GM11168 (cell line): ENCODE results near the gene CTU2.

Source experiments
- in situ Hi-C: fragments of 300-500 bp; cut with MboI; formaldehyde crosslinking; loops from one replicate; pipeline ENCODE4 v1.12.0; 2022; ENCODE audit warnings: low sequenced_read_pairs; ENCODE audit not compliant: unreplicated experiment

The CTU2 gene

DNA sequence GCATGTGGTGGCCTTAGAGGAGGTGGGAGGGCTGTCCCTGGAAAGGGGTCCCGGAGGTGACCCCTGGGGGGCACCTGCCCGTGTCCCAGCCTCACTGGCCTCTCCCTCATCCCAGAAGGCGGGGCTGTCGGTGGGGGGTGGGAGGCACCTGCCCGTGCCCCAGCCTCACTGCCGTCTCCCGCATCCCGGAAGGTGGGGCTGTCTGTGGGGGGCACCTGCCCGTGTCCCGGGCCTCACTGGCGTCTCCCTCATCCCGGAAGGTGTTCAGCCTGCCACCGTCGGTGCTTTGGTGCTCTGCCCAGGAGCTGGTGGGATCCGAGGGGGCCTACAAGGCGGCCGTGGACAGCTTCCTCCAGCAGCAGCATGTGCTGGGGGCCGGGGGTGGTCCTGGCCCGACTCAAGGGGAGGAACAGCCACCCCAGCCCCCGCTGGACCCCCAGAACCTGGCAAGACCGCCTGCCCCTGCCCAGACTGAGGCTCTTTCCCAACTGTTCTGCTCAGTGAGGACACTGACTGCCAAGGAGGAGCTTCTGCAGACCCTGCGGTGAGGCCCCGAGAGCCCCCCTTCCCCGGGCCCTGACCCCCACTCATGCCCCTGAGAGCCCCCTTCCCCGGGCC, 6.2 kb downstream of the CTU2 start:
- in situ Hi-C loops: no loop called here

DNA sequence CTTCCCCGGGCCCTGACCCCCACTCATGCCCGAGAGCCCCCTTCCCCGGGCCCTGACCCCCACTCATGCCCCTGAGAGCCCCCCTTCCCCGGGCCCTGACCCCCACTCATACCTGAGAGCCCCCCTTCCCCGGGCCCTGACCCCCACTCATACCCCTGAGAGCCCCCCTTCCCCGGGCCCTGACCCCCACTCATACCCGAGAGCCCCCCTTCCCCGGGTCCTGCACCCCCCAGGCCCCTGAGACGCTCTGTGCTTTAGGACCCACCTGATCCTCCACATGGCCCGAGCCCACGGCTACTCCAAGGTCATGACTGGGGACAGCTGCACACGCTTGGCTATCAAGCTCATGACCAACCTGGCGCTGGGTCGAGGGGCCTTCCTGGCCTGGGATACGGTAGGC, 6.8 kb downstream of the CTU2 start:
- in situ Hi-C loops: no loop called here

GRCh38 chr16:88713568-88714419, 7.5 kb downstream of the CTU2 start:
- in situ Hi-C loops: no loop called here

DNA sequence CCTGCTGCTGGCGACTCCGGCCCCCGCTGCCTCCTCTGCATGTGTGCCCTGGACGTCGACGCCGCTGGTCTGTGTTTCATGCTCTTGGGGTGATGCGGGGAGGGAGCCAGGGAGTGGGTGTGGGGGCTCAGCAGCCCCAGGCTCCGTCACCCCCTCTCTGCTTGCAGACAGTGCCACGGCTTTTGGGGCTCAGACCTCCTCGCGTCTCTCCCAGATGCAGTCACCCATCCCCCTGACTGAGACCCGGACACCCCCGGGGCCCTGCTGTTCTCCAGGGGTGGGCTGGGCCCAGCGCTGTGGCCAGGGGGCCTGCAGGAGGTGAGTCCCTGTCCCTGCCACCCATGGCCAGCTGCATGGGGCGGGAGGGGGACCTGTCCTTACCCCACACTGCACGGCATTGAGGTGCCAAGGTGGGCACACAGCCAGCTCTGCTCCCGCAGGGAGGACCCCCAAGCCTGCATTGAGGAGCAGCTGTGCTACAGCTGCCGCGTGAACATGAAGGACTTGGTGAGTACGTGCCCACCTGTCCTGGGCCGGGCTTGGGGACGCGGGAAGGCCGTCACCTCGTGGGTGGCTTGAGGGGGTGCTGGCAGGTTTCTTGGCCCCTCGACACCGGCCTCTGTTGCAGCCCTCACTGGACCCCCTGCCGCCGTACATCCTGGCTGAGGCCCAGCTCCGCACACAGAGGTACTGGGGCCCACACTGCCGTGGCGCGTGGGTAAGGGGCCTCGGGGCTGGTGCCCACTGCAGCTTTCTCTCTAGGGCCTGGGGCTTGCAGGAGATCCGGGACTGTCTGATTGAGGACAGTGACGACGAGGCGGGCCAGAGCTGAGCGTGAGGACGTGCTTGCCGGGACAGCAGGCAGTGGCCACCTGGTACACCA, 8.4 kb downstream of the CTU2 start:
- in situ Hi-C loops: no loop called here

GRCh38 chr16:88715312-88716190, 9.2 kb downstream of the CTU2 start:
- in situ Hi-C loops: no loop called here

- in situ Hi-C loops: no loop called here
These were observed 9.9 kb downstream of the CTU2 start for GRCh38 chr16:88716201-88716600.

DNA sequence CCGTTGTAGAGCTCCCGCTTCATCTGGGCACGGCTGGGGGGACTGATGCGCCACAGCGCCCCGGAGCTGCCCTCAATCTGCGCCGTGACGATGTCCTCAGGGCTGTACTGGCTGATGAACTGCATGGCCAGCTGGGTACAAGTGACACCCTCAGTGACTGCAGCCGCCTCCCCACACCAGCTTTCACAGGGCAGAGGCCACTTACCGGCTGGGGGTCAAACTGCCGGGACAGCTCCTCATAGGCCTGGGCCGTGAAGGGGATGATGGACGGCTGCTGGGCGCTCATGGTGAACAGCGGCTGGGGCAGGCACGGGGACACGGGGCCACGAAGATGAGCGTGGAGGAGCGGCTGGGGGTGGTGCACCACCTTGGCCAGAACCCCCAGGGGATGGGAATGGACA, 10.3 kb downstream of the CTU2 start:
- in situ Hi-C loops: no loop called here

DNA sequence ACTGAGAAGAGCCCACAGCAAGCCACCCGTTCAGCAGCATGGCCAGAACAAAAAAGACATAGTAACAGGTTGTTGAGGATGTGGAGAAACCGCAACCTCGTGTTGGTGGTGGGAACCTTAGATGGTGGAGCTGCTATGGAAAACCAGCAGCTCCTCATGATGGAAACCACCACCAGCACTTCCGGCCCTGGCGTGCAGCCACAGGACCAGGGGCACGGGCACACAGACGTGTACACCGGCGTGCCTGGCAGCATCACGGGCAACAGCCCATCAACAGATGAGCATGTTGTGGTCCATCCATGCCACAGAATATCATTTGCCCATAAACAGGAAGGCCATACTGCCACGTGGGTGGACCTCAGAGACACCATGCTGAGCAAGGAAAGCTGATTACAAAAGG, 11.9 kb downstream of the CTU2 start:
- in situ Hi-C loops: no loop called here

DNA sequence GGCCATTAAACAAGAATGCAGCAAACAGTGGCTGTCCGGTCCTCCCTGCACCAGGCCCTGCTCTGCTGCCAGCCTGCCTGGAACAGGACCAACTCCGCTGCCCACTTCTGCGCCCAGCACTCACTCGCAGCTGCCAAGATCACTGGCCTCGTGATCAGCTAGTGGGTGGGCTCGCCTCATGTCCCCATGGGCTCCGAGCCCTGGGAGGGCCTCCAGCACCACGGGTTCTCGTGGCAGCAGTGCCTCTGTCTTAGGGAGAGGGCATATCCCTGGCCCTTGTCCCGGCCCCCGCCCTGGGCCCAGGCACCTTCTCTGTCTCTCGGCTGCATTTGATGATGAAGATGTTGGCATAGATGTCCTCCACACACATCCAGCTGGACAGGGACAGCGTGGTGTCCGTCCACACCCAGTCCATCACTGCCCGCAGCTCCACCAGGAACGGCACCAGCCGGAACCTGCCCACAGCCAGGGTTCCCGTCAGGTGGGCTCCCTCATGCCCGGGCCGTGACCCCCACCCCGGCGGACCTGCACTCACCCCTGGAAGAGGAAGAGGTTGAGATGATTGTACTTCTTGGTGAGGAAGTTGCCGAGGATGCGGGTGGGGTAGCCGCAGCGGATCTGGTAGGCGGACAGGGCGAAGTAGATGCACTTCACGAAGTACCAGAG, 13.1 kb downstream of the CTU2 start:
- in situ Hi-C loops: no loop called here

- in situ Hi-C loops: no loop called here
These were observed 13.6 kb downstream of the CTU2 start for GRCh38 chr16:88719933-88720296.

DNA sequence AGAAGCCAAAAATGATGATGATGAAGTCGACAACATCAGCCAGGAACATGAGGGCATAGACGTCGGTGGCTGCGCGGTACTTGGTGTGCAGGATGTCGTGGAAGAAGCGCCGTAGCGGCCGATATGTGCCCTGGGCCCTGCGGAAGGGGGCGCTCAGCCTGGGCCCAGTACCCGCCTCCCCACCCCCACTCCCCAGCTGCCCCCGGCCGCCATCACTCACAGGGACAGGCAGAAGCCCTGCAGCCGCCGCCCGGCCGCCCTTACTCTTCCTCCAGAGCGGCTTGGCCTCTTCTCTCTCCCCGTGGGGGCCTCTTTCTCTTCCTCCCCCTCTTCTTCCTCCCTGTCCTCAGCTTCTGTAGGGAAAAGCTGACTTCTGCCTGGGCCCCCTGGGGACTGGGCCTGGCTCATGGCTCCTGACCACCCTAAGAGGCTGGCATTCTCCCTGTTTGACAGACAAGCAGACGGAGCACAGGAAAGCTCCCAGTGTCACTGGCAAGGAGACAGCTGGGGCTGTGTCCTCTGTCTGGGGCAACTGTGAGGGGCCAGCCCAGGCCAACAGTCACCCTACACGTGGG, 14.2 kb downstream of the CTU2 start:
- in situ Hi-C loops: no loop called here

GRCh38 chr16:88721236-88721635, 14.9 kb downstream of the CTU2 start:
- in situ Hi-C loops: no loop called here

GRCh38 chr16:88721815-88722755, 15.8 kb downstream of the CTU2 start:
- in situ Hi-C loops: no loop called here

- in situ Hi-C loops: no loop called here
These were observed 16.6 kb downstream of the CTU2 start for GRCh38 chr16:88722784-88723506.

- in situ Hi-C loops: no loop called here
These were observed 17.2 kb downstream of the CTU2 start for GRCh38 chr16:88723507-88723887.

- in situ Hi-C loops: no loop called here
These were observed 17.6 kb downstream of the CTU2 start for GRCh38 chr16:88723911-88724310.

DNA sequence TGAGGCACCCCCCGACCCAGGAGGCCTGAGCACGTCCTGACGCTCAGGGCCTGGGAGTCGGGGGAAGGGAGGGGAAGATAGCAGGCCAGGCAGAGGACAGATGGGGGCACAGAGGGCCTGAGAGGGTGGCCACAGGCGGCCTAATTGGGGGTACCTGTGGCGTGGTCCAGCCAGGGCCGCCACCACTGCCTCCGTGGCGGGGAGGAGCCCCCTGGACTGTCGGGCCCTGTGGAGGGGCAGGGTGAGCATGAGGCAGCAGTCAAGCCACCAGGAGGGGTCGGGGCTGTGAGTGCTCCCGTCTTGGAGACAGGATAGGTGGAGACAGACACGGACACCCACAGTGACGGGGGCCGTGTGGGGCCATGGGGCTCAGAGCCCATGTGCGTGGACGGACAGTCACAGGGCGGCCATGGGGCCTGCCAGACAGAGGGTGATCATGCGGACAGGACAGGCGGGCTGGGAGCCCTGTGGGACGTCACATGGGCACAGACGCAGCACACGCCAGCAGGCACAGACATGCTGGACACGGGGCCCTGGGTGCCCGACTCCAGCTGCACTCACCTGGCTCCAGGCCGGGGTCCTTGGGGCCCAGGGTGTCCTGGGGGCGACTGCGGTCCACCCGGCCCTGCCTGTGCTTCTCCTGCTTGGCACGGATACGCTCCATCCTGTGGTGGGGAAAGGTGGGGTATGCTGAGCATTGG, 18.7 kb downstream of the CTU2 start:
- in situ Hi-C loops: no loop called here
